GM19455 (cell line): Measurements from ENCODE around the gene KLF17.

ENCODE experiments used
- ATAC-seq: cut with Tn5 transposase; IDR thresholded peaks from one replicate; pipeline ENCODE4 v1.9.1; 2021; ENCODE audit not compliant: unreplicated experiment

The KLF17 gene

DNA sequence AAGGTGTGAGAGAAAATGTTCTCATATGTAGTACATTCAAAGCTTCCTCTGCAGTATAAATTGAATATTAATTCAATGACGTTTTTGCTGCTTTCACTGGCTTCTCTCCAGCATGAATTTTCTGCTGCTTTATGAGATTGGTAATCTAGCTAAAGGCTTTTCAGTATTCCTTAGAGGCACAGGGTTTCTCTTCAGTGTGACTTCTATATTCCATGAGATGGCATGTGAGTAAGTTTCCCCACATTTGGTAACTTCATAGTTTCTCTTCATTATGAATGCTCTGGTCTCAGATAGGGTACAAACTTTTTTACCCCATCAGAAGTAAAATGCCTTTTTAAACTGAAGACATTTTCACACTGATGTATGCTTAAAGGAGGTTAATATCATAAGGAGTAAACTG is 33.2 kb downstream of the KLF17 start:
- ATAC-seq = no peak

DNA sequence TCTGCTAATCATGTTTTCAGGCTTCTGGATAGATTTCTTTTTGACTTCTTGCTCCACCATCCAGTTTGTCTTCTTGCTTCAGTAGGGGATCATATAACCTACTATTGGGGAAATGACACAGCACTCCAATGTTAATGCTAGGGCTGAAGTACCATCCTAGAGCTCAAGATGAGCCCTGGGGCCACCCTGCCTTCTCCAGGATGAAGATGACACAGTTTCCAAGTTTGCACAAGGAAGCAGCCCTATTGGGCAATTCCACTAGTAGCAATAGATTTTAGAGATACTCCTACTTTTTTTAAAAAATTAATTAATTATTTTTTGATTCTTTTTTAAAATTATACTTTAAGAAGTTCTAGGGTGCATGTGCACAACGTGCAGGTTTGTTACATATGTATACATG is 34.1 kb downstream of the KLF17 start:
- no peak for ATAC-seq

DNA sequence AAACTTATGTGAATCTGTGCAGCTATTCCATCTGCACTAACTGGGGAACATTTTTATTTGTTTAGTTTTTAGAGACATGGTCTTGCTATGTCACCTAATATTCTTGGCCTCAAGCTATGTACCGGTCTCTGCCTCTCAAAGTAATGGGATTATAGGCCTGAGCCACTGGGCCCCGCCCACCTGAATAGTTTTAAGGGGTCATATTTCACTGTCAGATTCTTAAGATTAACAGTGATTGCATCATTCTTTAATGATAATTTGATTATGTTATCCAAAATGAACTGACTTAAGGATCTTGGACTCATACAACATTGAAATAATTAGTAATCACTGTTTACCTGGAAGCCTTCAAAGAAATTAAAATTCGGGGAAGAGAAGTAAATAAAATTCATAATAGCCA is 35.4 kb downstream of the KLF17 start:
- ATAC-seq = no peak

DNA sequence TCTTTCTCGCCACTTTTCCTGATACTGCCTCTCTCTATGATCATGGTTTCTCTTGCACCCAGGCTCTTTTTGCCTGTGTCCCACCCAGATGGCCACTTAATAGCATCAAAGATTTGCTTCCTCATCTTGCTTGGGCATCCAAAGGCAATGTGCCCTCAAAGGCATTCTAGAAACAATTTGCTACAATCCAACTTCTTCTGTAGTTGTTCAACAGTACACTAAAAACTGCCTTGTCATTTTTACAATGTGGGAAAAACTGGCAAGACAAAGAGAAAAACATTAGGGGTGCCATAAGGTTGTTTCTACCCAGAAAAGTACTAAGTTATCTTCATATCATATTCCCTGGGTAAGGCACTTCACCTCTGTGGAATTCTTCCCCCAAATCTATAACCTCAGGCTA is 39.3 kb downstream of the KLF17 start:
- no peak for ATAC-seq

DNA sequence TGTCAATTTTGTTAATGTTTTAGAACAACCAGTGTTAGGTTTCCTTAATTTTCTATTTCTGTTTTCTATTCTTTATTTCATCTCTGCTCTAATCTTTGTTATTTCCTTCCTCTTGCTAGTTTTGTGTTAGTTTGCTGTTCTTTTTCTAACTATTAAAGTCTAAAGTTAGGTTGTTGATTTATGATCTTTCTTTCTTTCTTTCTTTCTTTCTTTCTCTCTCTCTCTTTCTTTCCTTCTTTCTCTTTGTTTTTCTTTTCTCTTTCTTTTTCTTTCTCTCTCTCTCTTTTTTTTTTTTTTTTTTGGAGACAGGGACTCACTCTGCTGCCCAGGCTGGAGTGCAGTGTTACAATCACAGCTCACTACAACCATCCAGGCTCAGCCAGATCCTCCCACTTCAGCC is 40.2 kb downstream of the KLF17 start:
- no peak for ATAC-seq

DNA sequence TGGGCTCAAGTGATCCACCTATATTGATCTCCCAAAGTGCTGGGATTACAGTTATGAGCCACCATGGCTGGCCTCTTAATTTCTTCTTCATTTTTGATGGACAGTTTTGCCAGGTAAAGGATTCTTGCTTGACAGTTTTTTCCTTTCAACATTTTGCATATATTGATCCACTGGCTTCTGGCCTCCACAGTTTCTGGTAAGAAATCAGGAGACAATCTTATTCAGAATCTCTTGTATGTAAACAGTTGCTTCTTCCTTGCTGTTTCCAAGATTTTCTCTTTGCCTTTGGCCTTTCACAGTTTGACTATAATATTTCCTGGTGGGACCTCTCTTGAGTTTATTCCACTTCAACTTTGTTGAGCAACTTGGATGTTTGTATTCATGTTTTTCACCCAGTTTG is 42.9 kb downstream of the KLF17 start:
- ATAC-seq = no peak

DNA sequence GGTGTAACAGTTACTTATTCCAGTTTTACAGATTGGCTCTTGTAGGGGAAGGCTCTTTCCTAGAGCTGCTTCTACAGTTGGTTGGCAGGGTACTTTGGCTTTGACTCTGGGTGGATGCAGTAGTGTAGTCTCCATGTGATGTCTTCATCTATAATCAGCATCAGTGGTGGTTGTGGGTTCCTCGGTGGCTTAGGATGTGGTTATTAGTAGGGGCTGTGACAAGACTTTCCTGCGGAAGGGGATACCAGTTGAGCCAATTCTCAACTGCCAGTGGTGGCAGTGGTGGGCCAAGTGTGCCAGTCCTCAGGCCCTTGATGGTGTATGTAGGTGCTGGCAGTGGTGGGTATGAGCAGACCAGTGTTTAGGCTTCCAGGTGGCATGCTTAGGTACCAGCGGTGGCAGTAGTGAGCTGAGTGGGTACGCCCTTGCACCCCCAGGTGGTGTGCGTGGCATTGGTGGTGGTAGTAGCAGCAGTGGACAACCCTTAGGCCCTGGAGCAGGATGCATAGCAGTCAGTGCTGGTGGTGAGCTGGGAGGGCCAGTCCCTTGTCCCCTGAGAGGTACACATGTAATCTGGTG is 50.0 kb downstream of the KLF17 start:
- ATAC-seq = no peak

DNA sequence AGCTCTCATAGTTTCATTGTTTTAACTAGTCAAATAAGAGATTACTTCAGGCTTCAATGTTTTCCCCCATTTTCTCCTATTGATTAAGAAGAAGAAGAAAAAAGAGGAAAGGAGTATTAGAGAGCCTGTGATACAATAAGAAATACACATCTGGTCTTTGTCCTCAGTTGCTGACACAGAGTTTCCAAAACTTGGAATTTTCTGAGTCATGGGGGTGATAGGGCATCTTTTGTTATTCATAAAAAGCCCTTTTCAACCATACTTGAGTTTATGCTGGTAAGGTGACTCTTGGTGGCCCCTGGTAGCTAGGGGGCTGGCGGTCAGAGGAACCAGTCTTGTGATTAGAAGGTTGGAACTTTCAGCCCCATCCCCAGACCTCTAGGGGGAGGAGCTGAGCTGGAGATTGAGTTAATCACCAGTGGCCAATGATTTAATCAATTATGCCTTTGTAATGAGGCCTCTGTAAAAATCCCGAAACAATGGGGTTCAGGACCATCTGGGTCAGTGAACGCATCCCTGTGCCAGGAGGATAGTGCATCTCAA is 51.7 kb downstream of the KLF17 start:
- ATAC-seq = no peak

DNA sequence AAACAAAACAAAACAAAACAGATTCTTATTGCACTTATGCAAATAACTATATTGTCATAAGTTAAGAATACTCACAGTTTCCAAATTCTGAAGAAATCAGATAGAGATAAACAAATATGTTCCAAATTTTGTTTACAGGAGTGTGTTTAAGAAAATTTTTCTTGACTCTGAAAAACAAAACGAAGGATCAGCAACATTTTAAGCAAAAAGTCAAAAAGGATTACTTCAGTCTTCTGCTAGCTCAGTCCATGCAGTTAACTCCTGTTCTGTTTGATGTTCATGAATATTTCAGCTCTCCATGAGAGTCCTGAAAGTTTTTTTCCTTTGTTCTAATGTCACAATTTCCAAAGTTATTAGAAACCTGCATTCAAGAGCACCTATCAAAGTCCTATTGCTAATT is 56.0 kb downstream of the KLF17 start:
- ATAC-seq = no peak
